ENCODE data around the gene SSC5D. TPM values are rescaled to one million over a fixed set of nuclear protein-coding genes. Genes with fewer than 3 reads are reported as not detected.

SSC5D gene
- polyA plus RNA-seq, 1 donor (not counting 4 experiments of a cell fraction or from before 2014, with no cell fraction given), result not detected

DNA sequence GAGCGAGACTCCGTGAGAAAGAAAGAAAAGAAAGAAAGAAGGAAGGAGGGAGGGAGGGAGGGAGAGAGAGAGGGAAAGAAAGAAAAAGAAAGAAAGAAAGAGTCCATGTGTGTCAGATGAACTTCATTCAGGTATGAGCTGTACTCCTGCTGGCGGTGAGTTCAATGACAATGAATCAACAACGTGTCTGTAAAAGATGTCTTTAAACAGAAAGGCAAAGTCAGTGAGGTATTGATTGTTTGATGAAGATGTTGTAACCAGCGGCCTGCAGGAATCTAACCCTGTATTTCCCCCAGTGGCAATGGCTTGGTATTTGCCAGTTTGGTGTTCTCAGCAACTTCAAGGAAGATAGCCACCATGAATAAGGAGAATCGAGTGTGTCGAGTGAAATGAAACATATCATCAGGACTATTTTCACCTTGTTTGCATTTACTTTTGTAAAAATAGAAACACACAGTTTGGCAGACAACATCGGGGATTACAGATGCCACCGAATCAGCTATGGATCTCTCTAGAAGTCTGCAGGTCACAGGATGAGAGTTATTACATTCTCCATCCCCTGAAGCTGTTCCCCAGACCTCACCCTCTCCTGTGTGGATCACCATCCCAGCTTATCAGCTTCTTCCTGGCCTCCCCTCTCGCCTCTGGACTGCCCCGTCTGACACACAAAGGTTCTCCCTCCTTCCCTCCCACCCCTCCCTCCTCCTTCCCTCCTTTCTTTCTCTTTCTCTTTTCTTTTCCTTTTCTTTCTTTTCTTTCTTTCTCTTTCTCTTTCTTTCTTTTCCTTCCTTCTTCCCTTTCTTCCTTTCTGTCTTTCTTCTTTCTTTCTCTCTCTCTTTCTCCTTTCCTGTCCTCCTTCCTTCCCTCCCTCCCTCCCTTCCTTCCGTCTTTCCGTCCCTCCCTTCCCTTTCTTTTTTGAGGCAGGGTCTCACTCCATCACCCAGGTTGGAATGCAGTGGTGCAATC is 65.3 kb downstream of the SSC5D start:
- no peaks in the 10 kb centered on the region for H3K27me3 ChIP-seq (ENCODE audit: control insufficient read depth, extremely low read depth, insufficient read depth, low read length)
- H3K27ac ChIP-seq (ENCODE audit: control insufficient read depth, insufficient read depth, low read length), result no peak overlapping the region
- FAIRE-seq (no peak), DNase-seq (ENCODE audit: low read depth, low spot score) (no peak)
- no peaks in the 10 kb centered on the region for H3K36me3 ChIP-seq (ENCODE audit: control insufficient read depth in 2 of 2, extremely low read depth in 1 of 2, insufficient read depth in 2 of 2, low read length in 2 of 2)
- no peak overlapping the region for H3K4me2 ChIP-seq (ENCODE audit: control insufficient read depth, extremely low read depth, insufficient read depth, low read depth, low read length)
- H3K9me3 ChIP-seq (ENCODE audit: control insufficient read depth, low read depth, low read length), result no peaks in the 10 kb centered on the region
- H3K79me2 ChIP-seq (ENCODE audit: control insufficient read depth, insufficient read depth, low read length), result no peaks in the 10 kb centered on the region
- no peak overlapping the region for H3K9ac ChIP-seq (ENCODE audit: control insufficient read depth, extremely low read depth, insufficient read depth, low read length)
- H2AFZ ChIP-seq (ENCODE audit: control insufficient read depth, low read length), result no peak overlapping the region
- peaks cover 3% of the 10 kb centered on the region for H3K4me1 ChIP-seq (ENCODE audit: control insufficient read depth, extremely low read depth, insufficient read depth, low read length)
- no peak overlapping the region for H3K4me3 ChIP-seq (ENCODE audit: control insufficient read depth in 2 of 3, extremely low read depth in 1 of 3, insufficient read depth in 2 of 3, low read depth in 1 of 3, low read length in 3 of 3)
- no peaks in the 10 kb centered on the region for H3K9me1 ChIP-seq (ENCODE audit: control insufficient read depth, extremely low read depth, insufficient read depth, low read length)
- dilution Hi-C loops (cut with MboI; ENCODE audit: extremely low pct_ligation_motif_present, low sequenced_read_pairs), result no loop called here
- no peaks in the 10 kb centered on the region for H4K20me1 ChIP-seq (ENCODE audit: control insufficient read depth, extremely low read depth, insufficient read depth, low read length)
- TF ChIP-seq, protein P1, sequence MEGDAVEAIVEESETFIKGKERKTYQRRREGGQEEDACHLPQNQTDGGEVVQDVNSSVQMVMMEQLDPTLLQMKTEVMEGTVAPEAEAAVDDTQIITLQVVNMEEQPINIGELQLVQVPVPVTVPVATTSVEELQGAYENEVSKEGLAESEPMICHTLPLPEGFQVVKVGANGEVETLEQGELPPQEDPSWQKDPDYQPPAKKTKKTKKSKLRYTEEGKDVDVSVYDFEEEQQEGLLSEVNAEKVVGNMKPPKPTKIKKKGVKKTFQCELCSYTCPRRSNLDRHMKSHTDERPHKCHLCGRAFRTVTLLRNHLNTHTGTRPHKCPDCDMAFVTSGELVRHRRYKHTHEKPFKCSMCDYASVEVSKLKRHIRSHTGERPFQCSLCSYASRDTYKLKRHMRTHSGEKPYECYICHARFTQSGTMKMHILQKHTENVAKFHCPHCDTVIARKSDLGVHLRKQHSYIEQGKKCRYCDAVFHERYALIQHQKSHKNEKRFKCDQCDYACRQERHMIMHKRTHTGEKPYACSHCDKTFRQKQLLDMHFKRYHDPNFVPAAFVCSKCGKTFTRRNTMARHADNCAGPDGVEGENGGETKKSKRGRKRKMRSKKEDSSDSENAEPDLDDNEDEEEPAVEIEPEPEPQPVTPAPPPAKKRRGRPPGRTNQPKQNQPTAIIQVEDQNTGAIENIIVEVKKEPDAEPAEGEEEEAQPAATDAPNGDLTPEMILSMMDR (optimal IDR thresholded peaks at IDR 0.05 in 1 of 3, IDR thresholded peaks at IDR 0.05 in 1 of 3, conservative IDR thresholded peaks at IDR 0.05 in 1 of 3; ENCODE audit: extremely low read depth in 1 of 3, insufficient read depth in 2 of 3, low read length in 3 of 3), result no peak
- no peak for TF ChIP-seq EZH2 (IDR thresholded peaks at IDR 0.05; ENCODE audit: low read length)

DNA sequence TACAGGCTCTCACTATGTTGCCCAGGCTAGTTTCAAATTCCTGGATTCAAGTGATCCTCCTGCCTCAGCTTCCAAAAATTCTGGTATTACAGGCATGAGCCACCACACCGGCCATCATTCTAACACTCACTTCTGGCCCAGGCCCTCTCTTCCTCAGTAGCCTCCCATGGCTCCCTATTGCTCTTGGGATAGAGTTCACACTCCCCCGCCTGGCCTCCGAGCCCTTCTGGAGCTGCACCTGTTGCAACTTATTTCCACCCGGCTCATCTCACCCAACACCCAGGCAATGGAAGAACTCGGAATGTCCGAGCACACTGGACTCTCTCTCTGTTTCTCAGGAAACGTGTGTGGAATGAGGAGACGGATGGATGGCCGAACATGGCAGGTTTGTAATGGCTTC is 66.1 kb downstream of the SSC5D start:
- H3K9me1 ChIP-seq (ENCODE audit: control insufficient read depth, extremely low read depth, insufficient read depth, low read length), result no peaks in the 10 kb centered on the region
- dilution Hi-C loops (cut with MboI; ENCODE audit: extremely low pct_ligation_motif_present, low sequenced_read_pairs), result no loop called here
- H4K20me1 ChIP-seq (ENCODE audit: control insufficient read depth, extremely low read depth, insufficient read depth, low read length), result no peaks in the 10 kb centered on the region
- no peak for TF ChIP-seq EZH2 (IDR thresholded peaks at IDR 0.05; ENCODE audit: low read length)
- TF ChIP-seq, protein P1 (optimal IDR thresholded peaks at IDR 0.05 in 1 of 3, IDR thresholded peaks at IDR 0.05 in 1 of 3, conservative IDR thresholded peaks at IDR 0.05 in 1 of 3; ENCODE audit: extremely low read depth in 1 of 3, insufficient read depth in 2 of 3, low read length in 3 of 3), result no peak
- H3K9me3 ChIP-seq (ENCODE audit: control insufficient read depth, low read depth, low read length), result no peaks in the 10 kb centered on the region
- H3K4me1 ChIP-seq (ENCODE audit: control insufficient read depth, extremely low read depth, insufficient read depth, low read length), result peaks cover 3% of the 10 kb centered on the region
- no peaks in the 10 kb centered on the region for H3K79me2 ChIP-seq (ENCODE audit: control insufficient read depth, insufficient read depth, low read length)
- no peak overlapping the region for H3K27ac ChIP-seq (ENCODE audit: control insufficient read depth, insufficient read depth, low read length)
- H2AFZ ChIP-seq (ENCODE audit: control insufficient read depth, low read length), result no peak overlapping the region
- DNase-seq (ENCODE audit: low read depth, low spot score), result no peak
- no peaks in the 10 kb centered on the region for H3K36me3 ChIP-seq (ENCODE audit: control insufficient read depth in 2 of 2, extremely low read depth in 1 of 2, insufficient read depth in 2 of 2, low read length in 2 of 2)
- H3K4me3 ChIP-seq (ENCODE audit: control insufficient read depth in 2 of 3, extremely low read depth in 1 of 3, insufficient read depth in 2 of 3, low read depth in 1 of 3, low read length in 3 of 3), result no peak overlapping the region
- no peak for FAIRE-seq
- no peak overlapping the region for H3K4me2 ChIP-seq (ENCODE audit: control insufficient read depth, extremely low read depth, insufficient read depth, low read depth, low read length)
- H3K9ac ChIP-seq (ENCODE audit: control insufficient read depth, extremely low read depth, insufficient read depth, low read length), result no peak overlapping the region
- H3K27me3 ChIP-seq (ENCODE audit: control insufficient read depth, extremely low read depth, insufficient read depth, low read length), result no peaks in the 10 kb centered on the region

Data from keratinocyte (primary cell).